Measurements from ENCODE around the gene ZBTB38. TPM values are rescaled to one million over a fixed set of nuclear protein-coding genes. Genes with fewer than 3 reads are reported as not detected.
A peak's percentile ranks its signal among the peaks of the same experiment; 100 is the strongest.

ZBTB38 gene, protein sequence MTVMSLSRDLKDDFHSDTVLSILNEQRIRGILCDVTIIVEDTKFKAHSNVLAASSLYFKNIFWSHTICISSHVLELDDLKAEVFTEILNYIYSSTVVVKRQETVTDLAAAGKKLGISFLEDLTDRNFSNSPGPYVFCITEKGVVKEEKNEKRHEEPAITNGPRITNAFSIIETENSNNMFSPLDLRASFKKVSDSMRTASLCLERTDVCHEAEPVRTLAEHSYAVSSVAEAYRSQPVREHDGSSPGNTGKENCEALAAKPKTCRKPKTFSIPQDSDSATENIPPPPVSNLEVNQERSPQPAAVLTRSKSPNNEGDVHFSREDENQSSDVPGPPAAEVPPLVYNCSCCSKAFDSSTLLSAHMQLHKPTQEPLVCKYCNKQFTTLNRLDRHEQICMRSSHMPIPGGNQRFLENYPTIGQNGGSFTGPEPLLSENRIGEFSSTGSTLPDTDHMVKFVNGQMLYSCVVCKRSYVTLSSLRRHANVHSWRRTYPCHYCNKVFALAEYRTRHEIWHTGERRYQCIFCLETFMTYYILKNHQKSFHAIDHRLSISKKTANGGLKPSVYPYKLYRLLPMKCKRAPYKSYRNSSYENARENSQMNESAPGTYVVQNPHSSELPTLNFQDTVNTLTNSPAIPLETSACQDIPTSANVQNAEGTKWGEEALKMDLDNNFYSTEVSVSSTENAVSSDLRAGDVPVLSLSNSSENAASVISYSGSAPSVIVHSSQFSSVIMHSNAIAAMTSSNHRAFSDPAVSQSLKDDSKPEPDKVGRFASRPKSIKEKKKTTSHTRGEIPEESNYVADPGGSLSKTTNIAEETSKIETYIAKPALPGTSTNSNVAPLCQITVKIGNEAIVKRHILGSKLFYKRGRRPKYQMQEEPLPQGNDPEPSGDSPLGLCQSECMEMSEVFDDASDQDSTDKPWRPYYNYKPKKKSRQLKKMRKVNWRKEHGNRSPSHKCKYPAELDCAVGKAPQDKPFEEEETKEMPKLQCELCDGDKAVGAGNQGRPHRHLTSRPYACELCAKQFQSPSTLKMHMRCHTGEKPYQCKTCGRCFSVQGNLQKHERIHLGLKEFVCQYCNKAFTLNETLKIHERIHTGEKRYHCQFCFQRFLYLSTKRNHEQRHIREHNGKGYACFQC (N-terminal part only)
- total RNA-seq (2014; rRNA removed; shearing (Covaris generic)) = 11.5 and 12.4 TPM in 2 replicates
- 5.9 and 8.7 TPM in 2 replicates for polyA plus RNA-seq (2016; fragmentation: Nextera tagmentation; extraction: Ambion mirVana)
- long read RNA-seq, partial matches to known transcripts = 1 of 5 reads
- long read RNA-seq, other reads (novel, unspliced or antisense) = 2 of 5 reads

DNA sequence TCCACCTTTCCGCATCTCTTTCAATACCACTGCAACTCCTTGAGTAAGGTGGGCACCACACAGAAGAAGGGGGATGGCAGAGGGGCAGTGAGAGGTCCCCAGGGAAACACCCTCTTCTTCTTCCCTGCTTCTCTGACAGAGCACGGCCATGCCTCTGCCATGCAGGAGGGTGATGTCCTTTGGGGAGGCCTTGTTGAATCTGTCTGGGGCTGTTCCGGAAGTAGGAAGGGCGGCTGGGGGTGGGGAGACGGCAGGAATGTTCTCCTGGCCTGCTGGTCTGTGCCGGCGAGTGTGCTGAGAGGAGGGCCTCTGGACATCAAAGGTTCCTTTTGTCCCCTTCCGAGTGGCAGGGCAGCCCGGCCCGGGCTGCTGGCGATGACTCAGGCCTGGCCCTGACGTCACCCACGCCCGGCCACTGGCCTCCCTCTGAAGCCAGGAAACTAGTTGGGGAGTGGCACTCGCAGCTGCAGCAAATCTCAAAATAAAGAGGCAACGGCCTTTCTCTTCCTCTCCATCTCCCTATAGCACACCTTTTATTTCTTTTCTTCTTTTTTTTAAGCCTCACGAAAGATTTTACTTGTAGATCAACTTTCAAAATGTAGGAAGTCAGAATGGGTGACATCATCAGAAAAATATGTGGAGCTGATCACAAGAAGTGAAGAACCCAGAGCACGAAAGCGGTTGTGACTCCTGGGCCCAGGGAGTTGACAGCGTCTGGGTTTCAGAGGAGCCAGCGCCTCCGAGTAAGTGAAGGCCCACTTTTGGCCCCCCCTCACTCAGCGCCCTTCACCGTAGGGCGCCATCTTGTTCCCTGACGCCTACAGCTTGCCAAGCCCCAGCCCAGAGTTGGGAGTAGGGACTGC, at the start of gene ZBTB38:
Gene ZBTB38 (plus strand): TSS at position 443 of the 863 bp plus-strand sequence. CDS start 73,885 bp downstream, outside the sequence.
- Mint-ChIP-seq H3K4me1 (peaks cover 31% of the 10 kb centered on the region), H3K27ac (peak within 1 kb of the TSS; percentile 91), H3K9me3 (peaks cover 7% of the 10 kb centered on the region), H3K4me3 (peak within 1 kb of the TSS; percentile 33; the same call in 1 of the 3 replicates), H3K27me3 (ENCODE audit: insufficient read depth, low read depth, poor library complexity) (peaks cover 6% of the 10 kb centered on the region), H3K36me3 (ENCODE audit: low read depth) (peaks cover 4% of the 10 kb centered on the region; the same call in 2 of the 3 replicates)
- Histone ChIP-seq H3K4me1 (ENCODE audit: insufficient read depth) (peaks cover 25% of the 10 kb centered on the region), H3F3A (replicated peaks; ENCODE audit: low read depth) (no peaks in the 10 kb centered on the region), H3K27me3 (ENCODE audit: insufficient read depth) (no peaks in the 10 kb centered on the region), H3K36me3 (ENCODE audit: insufficient read depth) (no peaks in the 10 kb centered on the region; the same call in 1 of the 2 replicates), H2AFZ (peak within 1 kb of the TSS; percentile 89), H3K79me2 (replicated peaks; ENCODE audit: insufficient read depth) (no peaks in the 10 kb centered on the region), H3K27ac (ENCODE audit: low read depth) (peak within 1 kb of the TSS; percentile 70), H4K20me1 (replicated peaks; ENCODE audit: insufficient read depth) (no peaks in the 10 kb centered on the region), H3K9me2 (ENCODE audit: insufficient read depth) (peaks cover 3% of the 10 kb centered on the region; the same call in 1 of the 2 replicates), H3K4me2 (peak within 1 kb of the TSS; percentile 65), H3K4me3 (no peak within 1 kb of the TSS; the same call in 1 of the 2 replicates)
- ATAC-seq = peak; percentile 81
- TF ChIP-seq POLR2AphosphoS5 (IDR thresholded peaks at IDR 0.05; ENCODE audit: low read depth) (no peak), ZNF114 (CRISPR knock-in tag; IDR thresholded peaks at IDR 0.05) (no peak), EZH2 (IDR thresholded peaks at IDR 0.05; ENCODE audit: low read depth, unreplicated experiment) (no peak), CREB1 (CRISPR knock-in tag; IDR thresholded peaks at IDR 0.05; ENCODE audit: low read depth) (peak; percentile 74), EZH2phosphoT487 (IDR thresholded peaks at IDR 0.05; ENCODE audit: unreplicated experiment) (no peak)
- TF ChIP-seq, protein P1, sequence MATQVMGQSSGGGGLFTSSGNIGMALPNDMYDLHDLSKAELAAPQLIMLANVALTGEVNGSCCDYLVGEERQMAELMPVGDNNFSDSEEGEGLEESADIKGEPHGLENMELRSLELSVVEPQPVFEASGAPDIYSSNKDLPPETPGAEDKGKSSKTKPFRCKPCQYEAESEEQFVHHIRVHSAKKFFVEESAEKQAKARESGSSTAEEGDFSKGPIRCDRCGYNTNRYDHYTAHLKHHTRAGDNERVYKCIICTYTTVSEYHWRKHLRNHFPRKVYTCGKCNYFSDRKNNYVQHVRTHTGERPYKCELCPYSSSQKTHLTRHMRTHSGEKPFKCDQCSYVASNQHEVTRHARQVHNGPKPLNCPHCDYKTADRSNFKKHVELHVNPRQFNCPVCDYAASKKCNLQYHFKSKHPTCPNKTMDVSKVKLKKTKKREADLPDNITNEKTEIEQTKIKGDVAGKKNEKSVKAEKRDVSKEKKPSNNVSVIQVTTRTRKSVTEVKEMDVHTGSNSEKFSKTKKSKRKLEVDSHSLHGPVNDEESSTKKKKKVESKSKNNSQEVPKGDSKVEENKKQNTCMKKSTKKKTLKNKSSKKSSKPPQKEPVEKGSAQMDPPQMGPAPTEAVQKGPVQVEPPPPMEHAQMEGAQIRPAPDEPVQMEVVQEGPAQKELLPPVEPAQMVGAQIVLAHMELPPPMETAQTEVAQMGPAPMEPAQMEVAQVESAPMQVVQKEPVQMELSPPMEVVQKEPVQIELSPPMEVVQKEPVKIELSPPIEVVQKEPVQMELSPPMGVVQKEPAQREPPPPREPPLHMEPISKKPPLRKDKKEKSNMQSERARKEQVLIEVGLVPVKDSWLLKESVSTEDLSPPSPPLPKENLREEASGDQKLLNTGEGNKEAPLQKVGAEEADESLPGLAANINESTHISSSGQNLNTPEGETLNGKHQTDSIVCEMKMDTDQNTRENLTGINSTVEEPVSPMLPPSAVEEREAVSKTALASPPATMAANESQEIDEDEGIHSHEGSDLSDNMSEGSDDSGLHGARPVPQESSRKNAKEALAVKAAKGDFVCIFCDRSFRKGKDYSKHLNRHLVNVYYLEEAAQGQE (IDR thresholded peaks at IDR 0.05; ENCODE audit: unreplicated experiment) = no peak
- TF ChIP-seq, protein P2, sequence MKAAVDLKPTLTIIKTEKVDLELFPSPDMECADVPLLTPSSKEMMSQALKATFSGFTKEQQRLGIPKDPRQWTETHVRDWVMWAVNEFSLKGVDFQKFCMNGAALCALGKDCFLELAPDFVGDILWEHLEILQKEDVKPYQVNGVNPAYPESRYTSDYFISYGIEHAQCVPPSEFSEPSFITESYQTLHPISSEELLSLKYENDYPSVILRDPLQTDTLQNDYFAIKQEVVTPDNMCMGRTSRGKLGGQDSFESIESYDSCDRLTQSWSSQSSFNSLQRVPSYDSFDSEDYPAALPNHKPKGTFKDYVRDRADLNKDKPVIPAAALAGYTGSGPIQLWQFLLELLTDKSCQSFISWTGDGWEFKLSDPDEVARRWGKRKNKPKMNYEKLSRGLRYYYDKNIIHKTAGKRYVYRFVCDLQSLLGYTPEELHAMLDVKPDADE (IDR thresholded peaks at IDR 0.05) = no peak
- TF ChIP-seq, protein P3, sequence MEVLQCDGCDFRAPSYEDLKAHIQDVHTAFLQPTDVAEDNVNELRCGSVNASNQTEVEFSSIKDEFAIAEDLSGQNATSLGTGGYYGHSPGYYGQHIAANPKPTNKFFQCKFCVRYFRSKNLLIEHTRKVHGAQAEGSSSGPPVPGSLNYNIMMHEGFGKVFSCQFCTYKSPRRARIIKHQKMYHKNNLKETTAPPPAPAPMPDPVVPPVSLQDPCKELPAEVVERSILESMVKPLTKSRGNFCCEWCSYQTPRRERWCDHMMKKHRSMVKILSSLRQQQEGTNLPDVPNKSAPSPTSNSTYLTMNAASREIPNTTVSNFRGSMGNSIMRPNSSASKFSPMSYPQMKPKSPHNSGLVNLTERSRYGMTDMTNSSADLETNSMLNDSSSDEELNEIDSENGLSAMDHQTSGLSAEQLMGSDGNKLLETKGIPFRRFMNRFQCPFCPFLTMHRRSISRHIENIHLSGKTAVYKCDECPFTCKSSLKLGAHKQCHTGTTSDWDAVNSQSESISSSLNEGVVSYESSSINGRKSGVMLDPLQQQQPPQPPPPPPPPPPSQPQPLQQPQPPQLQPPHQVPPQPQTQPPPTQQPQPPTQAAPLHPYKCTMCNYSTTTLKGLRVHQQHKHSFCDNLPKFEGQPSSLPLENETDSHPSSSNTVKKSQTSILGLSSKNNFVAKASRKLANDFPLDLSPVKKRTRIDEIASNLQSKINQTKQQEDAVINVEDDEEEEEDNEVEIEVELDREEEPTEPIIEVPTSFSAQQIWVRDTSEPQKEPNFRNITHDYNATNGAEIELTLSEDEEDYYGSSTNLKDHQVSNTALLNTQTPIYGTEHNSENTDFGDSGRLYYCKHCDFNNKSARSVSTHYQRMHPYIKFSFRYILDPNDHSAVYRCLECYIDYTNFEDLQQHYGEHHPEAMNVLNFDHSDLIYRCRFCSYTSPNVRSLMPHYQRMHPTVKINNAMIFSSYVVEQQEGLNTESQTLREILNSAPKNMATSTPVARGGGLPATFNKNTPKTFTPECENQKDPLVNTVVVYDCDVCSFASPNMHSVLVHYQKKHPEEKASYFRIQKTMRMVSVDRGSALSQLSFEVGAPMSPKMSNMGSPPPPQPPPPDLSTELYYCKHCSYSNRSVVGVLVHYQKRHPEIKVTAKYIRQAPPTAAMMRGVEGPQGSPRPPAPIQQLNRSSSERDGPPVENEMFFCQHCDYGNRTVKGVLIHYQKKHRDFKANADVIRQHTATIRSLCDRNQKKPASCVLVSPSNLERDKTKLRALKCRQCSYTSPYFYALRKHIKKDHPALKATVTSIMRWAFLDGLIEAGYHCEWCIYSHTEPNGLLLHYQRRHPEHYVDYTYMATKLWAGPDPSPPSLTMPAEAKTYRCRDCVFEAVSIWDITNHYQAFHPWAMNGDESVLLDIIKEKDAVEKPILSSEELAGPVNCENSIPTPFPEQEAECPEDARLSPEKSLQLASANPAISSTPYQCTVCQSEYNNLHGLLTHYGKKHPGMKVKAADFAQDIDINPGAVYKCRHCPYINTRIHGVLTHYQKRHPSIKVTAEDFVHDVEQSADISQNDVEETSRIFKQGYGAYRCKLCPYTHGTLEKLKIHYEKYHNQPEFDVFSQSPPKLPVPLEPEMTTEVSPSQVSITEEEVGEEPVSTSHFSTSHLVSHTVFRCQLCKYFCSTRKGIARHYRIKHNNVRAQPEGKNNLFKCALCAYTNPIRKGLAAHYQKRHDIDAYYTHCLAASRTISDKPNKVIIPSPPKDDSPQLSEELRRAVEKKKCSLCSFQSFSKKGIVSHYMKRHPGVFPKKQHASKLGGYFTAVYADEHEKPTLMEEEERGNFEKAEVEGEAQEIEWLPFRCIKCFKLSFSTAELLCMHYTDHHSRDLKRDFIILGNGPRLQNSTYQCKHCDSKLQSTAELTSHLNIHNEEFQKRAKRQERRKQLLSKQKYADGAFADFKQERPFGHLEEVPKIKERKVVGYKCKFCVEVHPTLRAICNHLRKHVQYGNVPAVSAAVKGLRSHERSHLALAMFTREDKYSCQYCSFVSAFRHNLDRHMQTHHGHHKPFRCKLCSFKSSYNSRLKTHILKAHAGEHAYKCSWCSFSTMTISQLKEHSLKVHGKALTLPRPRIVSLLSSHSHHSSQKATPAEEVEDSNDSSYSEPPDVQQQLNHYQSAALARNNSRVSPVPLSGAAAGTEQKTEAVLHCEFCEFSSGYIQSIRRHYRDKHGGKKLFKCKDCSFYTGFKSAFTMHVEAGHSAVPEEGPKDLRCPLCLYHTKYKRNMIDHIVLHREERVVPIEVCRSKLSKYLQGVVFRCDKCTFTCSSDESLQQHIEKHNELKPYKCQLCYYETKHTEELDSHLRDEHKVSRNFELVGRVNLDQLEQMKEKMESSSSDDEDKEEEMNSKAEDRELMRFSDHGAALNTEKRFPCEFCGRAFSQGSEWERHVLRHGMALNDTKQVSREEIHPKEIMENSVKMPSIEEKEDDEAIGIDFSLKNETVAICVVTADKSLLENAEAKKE (CRISPR knock-in tag; IDR thresholded peaks at IDR 0.05) = no peak
- DNase-seq (ENCODE audit: low spot score) = peak; percentile 87

All from GM23338 (cell line).